Measurements from ENCODE around the gene DMBX1.

Gene DMBX1

GRCh38 chr1:46506470-46507219 lies 17.0 kb downstream of the DMBX1 start:
- DNase-seq (ENCODE audit: low spot score), result no peak

GRCh38 chr1:46508757-46509156 lies 19.1 kb downstream of the DMBX1 start:
- no peak for DNase-seq (ENCODE audit: low spot score)

GRCh38 chr1:46510341-46510997 lies 20.8 kb downstream of the DMBX1 start:
- no peak for DNase-seq (ENCODE audit: low spot score)

GRCh38 chr1:46510998-46511365 lies 21.3 kb downstream of the DMBX1 start:
- DNase-seq (ENCODE audit: low spot score), result no peak

GRCh38 chr1:46512135-46512791 lies 22.6 kb downstream of the DMBX1 start:
- no peak for DNase-seq (ENCODE audit: low spot score)

- DNase-seq (ENCODE audit: low spot score), result no peak
These were observed 23.2 kb downstream of the DMBX1 start for GRCh38 chr1:46512792-46513190.

GRCh38 chr1:46513536-46513935 lies 23.9 kb downstream of the DMBX1 start:
- DNase-seq (ENCODE audit: low spot score), result no peak

GRCh38 chr1:46515576-46515975 lies 25.9 kb downstream of the DMBX1 start:
- no peak for DNase-seq (ENCODE audit: low spot score)

GRCh38 chr1:46516200-46516950 lies 26.7 kb downstream of the DMBX1 start:
- no peak for DNase-seq (ENCODE audit: low spot score)

- DNase-seq (ENCODE audit: low spot score), result no peak
These were observed 27.5 kb downstream of the DMBX1 start for GRCh38 chr1:46517010-46517600.

- DNase-seq (ENCODE audit: low spot score), result no peak
These were observed 28.4 kb downstream of the DMBX1 start for GRCh38 chr1:46517932-46518498.

- no peak for DNase-seq (ENCODE audit: low spot score)
These were observed 29.6 kb downstream of the DMBX1 start for GRCh38 chr1:46519209-46519608.

- no peak for DNase-seq (ENCODE audit: low spot score)
These were observed 30.7 kb downstream of the DMBX1 start for GRCh38 chr1:46520063-46520911.

GRCh38 chr1:46521414-46521813 lies 31.8 kb downstream of the DMBX1 start:
- DNase-seq (ENCODE audit: low spot score), result no peak

- peak; percentile 62 for DNase-seq (ENCODE audit: low spot score)
These were observed 32.7 kb downstream of the DMBX1 start for GRCh38 chr1:46522184-46522968.

GRCh38 chr1:46522969-46523320 lies 33.3 kb downstream of the DMBX1 start:
- no peak for DNase-seq (ENCODE audit: low spot score)

GRCh38 chr1:46523496-46524353 lies 34.1 kb downstream of the DMBX1 start:
- DNase-seq (ENCODE audit: low spot score), result peak; percentile 76

- no peak for DNase-seq (ENCODE audit: low spot score)
These were observed 35.2 kb downstream of the DMBX1 start for GRCh38 chr1:46524843-46525242.
